GM12891 (cell line): Measurements from ENCODE around the gene KRTAP4-9.
"Not testable (repeated sequence)": the region's sequence is repeated elsewhere in the genome, so short reads cannot be mapped to it uniquely, and the experiment has no call there.

Experiments
- PAX5 ChIP-seq: IDR thresholded peaks from 2 replicates; pipeline ENCODE4 v1.6.1; 2011; ENCODE audit warnings: low read length, moderate library complexity, mild to moderate bottlenecking; ENCODE audit not compliant: insufficient read depth, severe bottlenecking
- POLR2A ChIP-seq: IDR thresholded peaks from 2 replicates; pipeline ENCODE4 v1.6.1; 2011; ENCODE audit warnings: low read depth, low read length, control low read depth
- POLR2AphosphoS5 ChIP-seq: IDR thresholded peaks from 2 replicates; pipeline ENCODE4 v1.6.1; 2011; ENCODE audit warnings: low read depth, low read length, control low read depth
- SPI1 ChIP-seq: IDR thresholded peaks from 2 replicates; pipeline ENCODE4 v1.6.1; 2011; ENCODE audit warnings: low read depth, low read length, control low read depth
- TAF1 ChIP-seq: IDR thresholded peaks from 2 replicates; pipeline ENCODE4 v1.6.1; 2011; ENCODE audit warnings: low read depth, low read length, control low read depth

GRCh38 chr17:41104386-41105038 lies 677 bp upstream of the KRTAP4-9 start:
- not testable (repeated sequence) for TF ChIP-seq POLR2A, POLR2AphosphoS5, TAF1, SPI1, PAX5
